Adrenal gland (tissue), 12 donors: ENCODE measurements around the gene ABCD1. TPM values are rescaled to one million over a fixed set of nuclear protein-coding genes. Genes with fewer than 3 reads are reported as not detected.
"Not testable (repeated sequence)": the region's sequence is repeated elsewhere in the genome, so short reads cannot be mapped to it uniquely, and the experiment has no call there.

Experiments
- DNase-seq, 7 donors: peaks; one replicate each; pipeline ENCODE4 v3.0.0-alpha.2; 2019 to 2020
- H3K27ac ChIP-seq, 5 donors: fragments of 200-600 bp; sonication (generic) in 4 of 5; 1 replicate in 3 of 5; 2 replicates in 2 of 5; pipeline versions ENCODE4 v1.5.1 to v1.8.0; 2016 to 2020; ENCODE audit warnings: mild to moderate bottlenecking in 1 of 5
- H3K27me3 ChIP-seq: fragments of 200-600 bp; 2 replicates; pipeline ENCODE4 v1.8.0; 2021
- H3K36me3 ChIP-seq, 2 donors: fragments of 200-600 bp; replicated peaks in 1 of 2; 1 replicate in 1 of 2; 2 replicates in 1 of 2; pipeline versions ENCODE4 v1.5.1 to v1.8.0; 2018 to 2022
- H3K4me1 ChIP-seq, 2 donors: fragments of 200-600 bp; replicated peaks in 1 of 2; 1 replicate in 1 of 2; 2 replicates in 1 of 2; pipeline versions ENCODE4 v1.5.1 to v1.8.0; 2018 to 2021
- H3K4me3 ChIP-seq, 4 donors: fragments of 200-600 bp; sonication (generic) in 3 of 4; one replicate each; pipeline ENCODE4 v1.5.1; 2016 to 2018
- H3K9me3 ChIP-seq, 3 donors: fragments of 200-600 bp; sonication (generic) in 1 of 3; replicated peaks in 1 of 3; 1 replicate in 2 of 3; 2 replicates in 1 of 3; pipeline versions ENCODE4 v1.5.1 to v1.8.0; 2016 to 2021
- CTCF ChIP-seq, 6 experiments: fragments of 450-650 bp in 4 of 6; fragments of 200-600 bp in 2 of 6; sonication (generic) in 1 of 6; IDR thresholded peaks; 1 replicate in 5 of 6; 2 replicates in 1 of 6; pipeline versions ENCODE4 v1.5.1 to v1.8.0; 2016 to 2021; ENCODE audit warnings: antibody characterized with exemption in 6 of 6, mild to moderate bottlenecking in 2 of 6, moderate library complexity in 1 of 6
- POLR2A ChIP-seq, 2 donors: fragments of 450-650 bp; IDR thresholded peaks; one replicate each; pipeline ENCODE4 v1.6.1; 2017; ENCODE audit warnings: antibody characterized with exemption in 2 of 2, mild to moderate bottlenecking in 2 of 2, moderate library complexity in 1 of 2
- WGBS, 4 donors: extraction: QIAGEN DNeasy Blood & Tissue Kit in 2 of 4; methylation state at CpG; one replicate each; pipeline versions ENCODE4 v1.1.5 to v1.1.7; 2013 to 2017; 5-methylcytosine and 5-hydroxymethylcytosine counted together
- intact Hi-C, 2 donors: fragments of 100-400 bp; cut with DNase I; formaldehyde crosslinking; loops; one replicate each; pipeline versions ENCODE4 v1.14.1 to v1.15.0; 2022 to 2023
- polyA plus RNA-seq, 3 donors: library from polyadenylated mRNA; stranded (reverse); fragments of 200-250 nt in 2 of 3; fragments of 350-450 nt in 1 of 3; fragmentation: Illumina TruSeq in 1 of 3; extraction: RNeasy Lipid Tissue Mini Kit (QIAGEN cat#74804) in 1 of 3; gene quantifications; one replicate each; pipeline ENCODE4 v1.2.3, GENCODE V29; 2013 to 2014
- total RNA-seq, 9 donors: library from RNA; depleted of rRNA in 4 of 9; stranded (reverse); fragments of >200 nt in 4 of 9; fragments of 120-200 nt in 1 of 9; fragmentation: NEBNext Ultra II Directional in 1 of 9; extraction: Animal tissue kit (Norgen Biotek cat#: 25700) in 1 of 9; gene quantifications; one replicate each; pipeline versions ENCODE4 v1.1.0 to v1.2.4, GENCODE V29; 2013 to 2023
- donor health status: healthy with polysubstance abuse.
- donor health status: Bipolar disorder and iron deficiency.
- donor health status: DM: yes; HTN: yes; CAD: no.
- donor health status: DM: no; HTN: no; CAD: no.
- donor health status: DM: no; HTN: no; CAD: no.
- donor health status: DM: yes; HTN: yes; CAD: no.

Gene ABCD1
- total and polyA plus RNA-seq, 12 donors = 29.6 to 78.0 (median 50.4) TPM

GRCh38 chrX:153699784-153700371 lies 24.8 kb upstream of the ABCD1 start:
- intact Hi-C loops, H3K4me3 ChIP-seq, H3K27me3 ChIP-seq, H3K4me1 ChIP-seq, H3K9me3 ChIP-seq: not testable (repeated sequence)
- Histone ChIP-seq H3K36me3 (peaks cover 0 to 16% of the 10 kb centered on the region in 2 donors), H3K27ac (peak overlapping the region in 4 of 5 donors; percentile 41 to 83 (median 73))
- DNase-seq = peak in 6 of 7 donors; percentile 66 to 84 (median 80)
- peak in 1 of 2 donors; percentile 35 for TF ChIP-seq POLR2A (IDR thresholded peaks at IDR 0.05)
- WGBS, 4 donors = 39 to 55% (median 54%) methylated on average over 2 to 18 of the region's 18 CpGs; no CpG with 5 or more reads in 1 of the 4 donors

GRCh38 chrX:153700376-153700945 lies 24.2 kb upstream of the ABCD1 start:
- Histone ChIP-seq H3K27ac (peak overlapping the region in 4 of 5 donors; percentile 41 to 83 (median 73)), H3K36me3 (peaks cover 0 to 16% of the 10 kb centered on the region in 2 donors), H3K4me3 (no peak overlapping the region), H3K9me3 (no peaks in the 10 kb centered on the region), H3K27me3 (no peaks in the 10 kb centered on the region), H3K4me1 (peaks cover 0 to 4% of the 10 kb centered on the region in 2 donors)
- intact Hi-C loops = no loop called here
- TF ChIP-seq POLR2A (IDR thresholded peaks at IDR 0.05) = no peak
- TF ChIP-seq CTCF (IDR thresholded peaks at IDR 0.05) = no peak
- DNase-seq = peak in 2 of 7 donors; percentile 37 to 55
- WGBS, 4 donors = 44 to 72% (median 66%) methylated on average over 2 to 15 of the region's 15 CpGs

- Histone ChIP-seq H3K4me1 (peaks cover 0 to 4% of the 10 kb centered on the region in 2 donors), H3K4me3 (no peak overlapping the region), H3K36me3 (peaks cover 0 to 16% of the 10 kb centered on the region in 2 donors), H3K27ac (peak overlapping the region in 4 of 5 donors; percentile 41 to 83 (median 73)), H3K27me3 (no peaks in the 10 kb centered on the region), H3K9me3 (no peaks in the 10 kb centered on the region)
- 71 to 94% (median 85%) methylated on average over 1 to 6 of the region's 6 CpGs for WGBS, 4 donors
- no peak for DNase-seq
- TF ChIP-seq CTCF (IDR thresholded peaks at IDR 0.05) (no peak), POLR2A (IDR thresholded peaks at IDR 0.05) (no peak)
- intact Hi-C loops = no loop called here
These were observed 23.7 kb upstream of the ABCD1 start for GRCh38 chrX:153700967-153701366.

- peaks cover 0 to 16% of the 10 kb centered on the region in 2 donors for H3K36me3 ChIP-seq
- H3K4me1 ChIP-seq = peaks cover 0 to 4% of the 10 kb centered on the region in 2 donors
- no peaks in the 10 kb centered on the region for H3K9me3 ChIP-seq
- DNase-seq = peak in 1 of 7 donors; percentile 6
- H3K27me3 ChIP-seq = no peaks in the 10 kb centered on the region
- H3K4me3 ChIP-seq = no peak overlapping the region
- TF ChIP-seq POLR2A (IDR thresholded peaks at IDR 0.05) (no peak), CTCF (IDR thresholded peaks at IDR 0.05) (no peak)
- H3K27ac ChIP-seq = peak overlapping the region in 2 of 5 donors; percentile 82 to 83
- 90 to 100% (median 94%) methylated on average over 5 to 12 of the region's 12 CpGs for WGBS, 4 donors
- intact Hi-C loops = no loop called here
These were observed 22.9 kb upstream of the ABCD1 start for GRCh38 chrX:153701706-153702105.
